Sigmoid colon (tissue), 7 donors: Measurements from ENCODE around the gene RUNX2. TPM values are rescaled to one million over a fixed set of nuclear protein-coding genes. Genes with fewer than 3 reads are reported as not detected.

Experiments
- DNase-seq: peaks from one replicate; pipeline ENCODE4 v3.0.0-alpha.2; 2019
- H3K27ac ChIP-seq, 4 donors: fragments of 200-600 bp; sonication (generic); one replicate each; pipeline ENCODE4 v1.5.1; 2016 to 2019; ENCODE audit warnings: mild to moderate bottlenecking in 1 of 4
- H3K27me3 ChIP-seq, 3 donors: fragments of 200-600 bp; sonication (generic); one replicate each; pipeline ENCODE4 v1.5.1; 2019; ENCODE audit warnings: mild to moderate bottlenecking in 1 of 3
- H3K36me3 ChIP-seq, 4 donors: fragments of 200-600 bp; sonication (generic); one replicate each; pipeline ENCODE4 v1.5.1; 2016 to 2019
- H3K4me1 ChIP-seq, 4 donors: fragments of 200-600 bp; sonication (generic); one replicate each; pipeline ENCODE4 v1.5.1; 2017 to 2019
- H3K4me3 ChIP-seq, 4 donors: fragments of 200-600 bp; sonication (generic); one replicate each; pipeline ENCODE4 v1.5.1; 2017 to 2019; ENCODE audit warnings: mild to moderate bottlenecking in 2 of 4, moderate library complexity in 1 of 4
- H3K9me3 ChIP-seq, 4 donors: fragments of 200-600 bp in 3 of 4; sonication (generic) in 3 of 4; one replicate each; pipeline versions ENCODE4 v1.5.1 to v1.6.1; 2013 to 2019
- EP300 ChIP-seq, 4 donors: sonication (generic); formaldehyde crosslinking; IDR thresholded peaks; one replicate each; pipeline ENCODE4 v1.6.1; 2017; ENCODE audit warnings: antibody characterized with exemption in 4 of 4
- POLR2A ChIP-seq, 2 donors: fragments of 450-650 bp; IDR thresholded peaks; one replicate each; pipeline ENCODE4 v1.6.1; 2016; ENCODE audit warnings: antibody characterized with exemption in 2 of 2, mild to moderate bottlenecking in 2 of 2, moderate library complexity in 2 of 2
- POLR2AphosphoS5 ChIP-seq, 4 donors: sonication (generic); formaldehyde crosslinking; IDR thresholded peaks; one replicate each; pipeline ENCODE4 v1.6.1; 2017; ENCODE audit warnings: antibody characterized with exemption in 4 of 4
- WGBS, 2 donors: extraction: QIAGEN DNeasy Blood & Tissue Kit; methylation state at CpG; one replicate each; pipeline ENCODE4 v1.1.7; 2013; 5-methylcytosine and 5-hydroxymethylcytosine counted together
- intact Hi-C: fragments of 100-400 bp; cut with DNase I; formaldehyde crosslinking; loops from one replicate; pipeline ENCODE4 v1.15.1; 2023
- polyA plus RNA-seq, 3 donors: library from polyadenylated mRNA; stranded (reverse); fragments of 200-250 nt; gene quantifications; one replicate each; pipeline ENCODE4 v1.2.3, GENCODE V29; 2013
- total RNA-seq, 4 donors: library from RNA; depleted of rRNA; stranded (reverse); fragments of >200 nt; gene quantifications; one replicate each; pipeline ENCODE4 v1.1.0, GENCODE V29; 2016
- TF ChIP-seq, protein P1 (sequence below), 4 experiments: fragments of 450-650 bp in 3 of 4; fragments of 200-600 bp in 1 of 4; IDR thresholded peaks; one replicate each; pipeline ENCODE4 v1.5.1; 2016 to 2019; ENCODE audit warnings: antibody characterized with exemption in 4 of 4, mild to moderate bottlenecking in 3 of 4, moderate library complexity in 2 of 4
- donor health status: healthy with polysubstance abuse.
- donor health status: Bipolar disorder and iron deficiency.
- donor health status: healthy.

The RUNX2 gene
- total and polyA plus RNA-seq, 7 donors, result 0.92 to 4.7 (median 2.9) TPM

DNA sequence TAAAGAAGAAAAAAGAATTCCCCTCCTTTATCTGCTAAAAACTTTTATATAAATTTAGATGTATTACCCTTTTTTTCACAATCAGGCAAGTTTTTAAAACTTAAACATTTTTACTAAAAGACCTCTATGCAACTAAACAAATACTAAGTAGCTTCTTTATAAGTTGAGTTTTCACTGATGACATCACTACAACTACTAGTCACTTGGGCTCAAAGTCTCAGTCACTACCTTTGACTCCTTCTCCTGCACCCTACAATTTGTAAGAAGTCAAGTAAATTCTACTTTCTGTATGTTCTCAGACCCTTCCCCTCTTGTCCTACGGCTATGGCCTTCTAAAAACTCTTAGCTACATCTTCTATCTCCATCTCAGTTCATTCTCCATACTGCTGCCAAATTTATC is 38.4 kb downstream of the RUNX2 start:
- Histone ChIP-seq H3K9me3 (no peaks in the 10 kb centered on the region), H3K36me3 (no peaks in the 10 kb centered on the region), H3K27me3 (no peaks in the 10 kb centered on the region), H3K27ac (no peak overlapping the region), H3K4me3 (no peak overlapping the region), H3K4me1 (no peaks in the 10 kb centered on the region)
- 95 to 97% methylated on average over 1 of the region's 1 CpG for WGBS, 2 donors
- no peak for DNase-seq
- intact Hi-C loops, result no loop called here
- TF ChIP-seq EP300 (IDR thresholded peaks at IDR 0.05), result no peak
- TF ChIP-seq POLR2A (IDR thresholded peaks at IDR 0.05), result no peak
- TF ChIP-seq POLR2AphosphoS5 (IDR thresholded peaks at IDR 0.05), result no peak
- TF ChIP-seq, protein P1, sequence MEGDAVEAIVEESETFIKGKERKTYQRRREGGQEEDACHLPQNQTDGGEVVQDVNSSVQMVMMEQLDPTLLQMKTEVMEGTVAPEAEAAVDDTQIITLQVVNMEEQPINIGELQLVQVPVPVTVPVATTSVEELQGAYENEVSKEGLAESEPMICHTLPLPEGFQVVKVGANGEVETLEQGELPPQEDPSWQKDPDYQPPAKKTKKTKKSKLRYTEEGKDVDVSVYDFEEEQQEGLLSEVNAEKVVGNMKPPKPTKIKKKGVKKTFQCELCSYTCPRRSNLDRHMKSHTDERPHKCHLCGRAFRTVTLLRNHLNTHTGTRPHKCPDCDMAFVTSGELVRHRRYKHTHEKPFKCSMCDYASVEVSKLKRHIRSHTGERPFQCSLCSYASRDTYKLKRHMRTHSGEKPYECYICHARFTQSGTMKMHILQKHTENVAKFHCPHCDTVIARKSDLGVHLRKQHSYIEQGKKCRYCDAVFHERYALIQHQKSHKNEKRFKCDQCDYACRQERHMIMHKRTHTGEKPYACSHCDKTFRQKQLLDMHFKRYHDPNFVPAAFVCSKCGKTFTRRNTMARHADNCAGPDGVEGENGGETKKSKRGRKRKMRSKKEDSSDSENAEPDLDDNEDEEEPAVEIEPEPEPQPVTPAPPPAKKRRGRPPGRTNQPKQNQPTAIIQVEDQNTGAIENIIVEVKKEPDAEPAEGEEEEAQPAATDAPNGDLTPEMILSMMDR (IDR thresholded peaks at IDR 0.05), result no peak

DNA sequence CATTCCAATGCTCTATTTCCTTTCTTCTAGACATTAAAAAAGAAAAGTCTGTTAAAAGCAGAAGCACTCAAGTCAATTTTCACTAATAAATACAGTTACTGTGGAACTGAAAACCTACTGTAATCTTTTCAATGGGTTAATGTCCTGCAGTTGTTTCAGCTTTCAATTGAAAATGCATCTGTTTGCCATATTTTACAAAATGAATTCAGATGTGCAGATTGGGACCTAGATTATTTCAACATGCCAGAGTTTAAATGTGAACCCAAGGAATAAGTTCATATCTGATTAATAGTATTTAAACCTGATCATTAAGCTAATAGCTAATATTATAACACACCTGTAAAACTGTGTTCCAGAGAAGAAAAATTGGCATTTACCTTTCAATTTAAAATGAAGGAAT is 39.9 kb downstream of the RUNX2 start:
- intact Hi-C loops, result no loop called here
- Histone ChIP-seq H3K4me3 (no peak overlapping the region), H3K9me3 (no peaks in the 10 kb centered on the region), H3K27me3 (no peaks in the 10 kb centered on the region), H3K4me1 (no peaks in the 10 kb centered on the region), H3K27ac (no peak overlapping the region), H3K36me3 (no peaks in the 10 kb centered on the region)
- no peak for TF ChIP-seq EP300 (IDR thresholded peaks at IDR 0.05)
- TF ChIP-seq POLR2A (IDR thresholded peaks at IDR 0.05), result no peak
- TF ChIP-seq, protein P1 (IDR thresholded peaks at IDR 0.05), result no peak
- no peak for TF ChIP-seq POLR2AphosphoS5 (IDR thresholded peaks at IDR 0.05)
- DNase-seq, result no peak

DNA sequence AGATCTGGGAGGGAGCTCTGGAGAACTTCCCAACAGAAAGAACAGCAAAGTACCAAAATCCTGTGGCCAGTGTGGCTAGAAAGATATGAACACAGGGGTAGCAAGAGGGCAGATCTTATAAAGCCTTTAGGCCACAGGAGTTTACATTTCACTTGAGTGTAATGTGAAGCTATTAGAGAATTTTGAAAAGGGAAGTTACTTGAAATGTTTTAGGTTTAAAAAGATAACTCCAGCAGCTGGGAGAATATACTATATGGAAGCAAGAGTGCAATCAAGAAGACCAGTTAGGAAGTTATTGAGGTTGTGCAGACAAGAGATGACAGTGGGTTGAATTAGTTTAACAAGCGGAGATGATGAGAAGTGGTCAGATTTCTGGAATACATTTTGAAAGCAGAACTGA is 41.7 kb downstream of the RUNX2 start:
- Histone ChIP-seq H3K4me3 (no peak overlapping the region), H3K9me3 (no peaks in the 10 kb centered on the region), H3K27ac (no peak overlapping the region), H3K36me3 (no peaks in the 10 kb centered on the region), H3K4me1 (no peaks in the 10 kb centered on the region), H3K27me3 (no peaks in the 10 kb centered on the region)
- DNase-seq, result no peak
- 89 to 91% methylated on average over 1 of the region's 1 CpG for WGBS, 2 donors
- intact Hi-C loops, result loop anchor here (10.0 kb wide), 1 partner anchor 715 kb away; no protein-coding TSS in a partner anchor
- no peak for TF ChIP-seq POLR2AphosphoS5 (IDR thresholded peaks at IDR 0.05)
- TF ChIP-seq EP300 (IDR thresholded peaks at IDR 0.05), result no peak
- no peak for TF ChIP-seq POLR2A (IDR thresholded peaks at IDR 0.05)
- TF ChIP-seq, protein P1 (IDR thresholded peaks at IDR 0.05), result no peak

DNA sequence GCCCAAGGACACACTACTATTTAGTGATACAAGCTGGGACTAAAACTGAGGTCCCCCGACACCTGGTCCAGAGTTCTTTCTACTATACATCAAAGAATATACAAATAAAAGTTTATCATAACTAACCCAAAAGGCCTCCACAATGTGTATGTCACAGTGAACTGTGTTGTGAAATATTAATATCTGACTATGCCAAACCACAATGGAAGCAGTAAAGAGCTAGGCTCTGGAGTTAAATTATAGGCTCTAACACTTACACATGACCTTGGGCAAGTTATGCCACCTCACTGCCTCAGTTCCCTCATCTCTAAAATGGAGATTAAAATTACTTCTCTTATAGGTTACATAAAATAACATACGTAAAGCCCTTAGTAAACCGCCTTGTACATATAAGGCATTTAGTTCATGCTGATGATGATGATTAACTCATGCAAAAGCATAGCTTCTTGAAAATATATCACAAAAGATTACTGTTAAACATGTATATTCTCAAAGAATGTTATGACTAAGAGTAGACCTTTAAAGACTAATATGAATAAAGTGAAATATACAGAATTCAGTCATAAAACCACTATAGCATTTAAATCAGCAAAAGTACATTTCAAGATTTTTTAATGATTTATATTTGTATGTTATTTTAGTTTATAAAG is 43.9 kb downstream of the RUNX2 start:
- intact Hi-C loops, result loop anchor here (10.0 kb wide), 1 partner anchor 717 kb away; no protein-coding TSS in a partner anchor
- TF ChIP-seq POLR2AphosphoS5 (IDR thresholded peaks at IDR 0.05) (no peak), EP300 (IDR thresholded peaks at IDR 0.05) (no peak), POLR2A (IDR thresholded peaks at IDR 0.05) (no peak)
- TF ChIP-seq, protein P1 (IDR thresholded peaks at IDR 0.05), result no peak
- Histone ChIP-seq H3K4me3 (no peak overlapping the region), H3K4me1 (peaks cover 0 to 11% (median 5%) of the 10 kb centered on the region in 4 donors), H3K27ac (no peak overlapping the region), H3K9me3 (no peaks in the 10 kb centered on the region), H3K36me3 (no peaks in the 10 kb centered on the region), H3K27me3 (no peaks in the 10 kb centered on the region)
- 91 to 94% methylated on average over 3 of the region's 3 CpGs for WGBS, 2 donors
- no peak for DNase-seq

DNA sequence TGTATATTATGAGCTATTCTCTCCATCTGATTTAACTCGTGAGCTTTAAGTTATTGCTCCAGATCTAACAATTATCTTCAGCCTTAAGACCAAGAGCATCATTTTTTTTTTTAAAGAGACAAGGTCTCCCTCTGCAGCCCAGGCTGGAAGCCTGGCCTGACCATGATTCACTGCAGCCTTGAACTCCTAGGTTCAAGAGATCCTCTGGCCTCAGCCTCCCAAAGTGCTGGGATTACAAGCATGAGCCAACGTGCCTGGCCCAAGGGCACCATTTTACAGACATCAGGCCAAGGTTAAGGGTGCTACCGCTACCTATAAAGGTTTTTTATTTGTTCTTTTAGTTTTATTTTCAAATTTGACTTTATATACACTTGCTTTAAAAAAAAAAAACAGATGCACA is 47.3 kb downstream of the RUNX2 start:
- no peak overlapping the region for H3K27ac ChIP-seq
- 74 to 87% methylated on average over 3 of the region's 3 CpGs for WGBS, 2 donors
- no peaks in the 10 kb centered on the region for H3K27me3 ChIP-seq

More for the DNA sequence above, 47.3 kb downstream of the RUNX2 start:
- Histone ChIP-seq H3K4me1 (peaks cover 0 to 17% (median 8%) of the 10 kb centered on the region in 4 donors), H3K9me3 (no peaks in the 10 kb centered on the region), H3K4me3 (no peak overlapping the region), H3K36me3 (no peaks in the 10 kb centered on the region)
- DNase-seq, result no peak
- intact Hi-C loops, result loop anchor here (5.0 to 10.0 kb wide), 2 partner anchors 217 to 721 kb away; no protein-coding TSS in a partner anchor
- TF ChIP-seq POLR2AphosphoS5 (IDR thresholded peaks at IDR 0.05), result no peak
- TF ChIP-seq EP300 (IDR thresholded peaks at IDR 0.05), result no peak
- TF ChIP-seq POLR2A (IDR thresholded peaks at IDR 0.05), result no peak
- TF ChIP-seq, protein P1 (IDR thresholded peaks at IDR 0.05), result no peak
